GM19397 (cell line): ENCODE measurements around the gene DRAP1.
"Not testable (repeated sequence)": the region's sequence is repeated elsewhere in the genome, so short reads cannot be mapped to it uniquely, and the experiment has no call there.

Experiments used
- ATAC-seq: cut with Tn5 transposase; IDR thresholded peaks from one replicate; pipeline ENCODE4 v1.9.1; 2021; ENCODE audit warnings: mild to moderate bottlenecking, moderate library complexity; ENCODE audit not compliant: unreplicated experiment

Gene DRAP1

GRCh38 chr11:65885808-65886536, 33.3 kb upstream of the DRAP1 start:
- ATAC-seq, result no peak

- no peak for ATAC-seq
Measured at GRCh38 chr11:65886826-65887722, 32.2 kb upstream of the DRAP1 start.

GRCh38 chr11:65887723-65888162, 31.5 kb upstream of the DRAP1 start:
- no peak for ATAC-seq

GRCh38 chr11:65888163-65888814, 30.9 kb upstream of the DRAP1 start, which contains the start of gene FIBP:
Gene FIBP, minus strand, starts transcription at chr11:65888471. Its CDS starts 53 bp downstream, at chr11:65888418.
- peak; percentile 55 for ATAC-seq

GRCh38 chr11:65890324-65891218, 28.7 kb upstream of the DRAP1 start, which contains the start of gene CCDC85B:
Gene CCDC85B, plus strand, starts transcription at chr11:65890673. Its CDS starts 111 bp downstream, at chr11:65890784.
- peak; percentile 47 for ATAC-seq

- ATAC-seq, result no peak
Measured at GRCh38 chr11:65891219-65892136, 27.7 kb upstream of the DRAP1 start.

GRCh38 chr11:65892137-65892540, 27.1 kb upstream of the DRAP1 start:
- not testable (repeated sequence) for ATAC-seq

- ATAC-seq, result no peak
Measured at GRCh38 chr11:65892661-65893317, 26.4 kb upstream of the DRAP1 start.

- no peak for ATAC-seq
Measured at GRCh38 chr11:65894034-65894591, 25.1 kb upstream of the DRAP1 start.

- no peak for ATAC-seq
Measured at GRCh38 chr11:65895482-65895981, 23.7 kb upstream of the DRAP1 start.

- ATAC-seq, result no peak
Measured at GRCh38 chr11:65896034-65896999, 22.9 kb upstream of the DRAP1 start.

GRCh38 chr11:65897020-65897471, 22.2 kb upstream of the DRAP1 start:
- ATAC-seq, result no peak

GRCh38 chr11:65898656-65899355, 20.4 kb upstream of the DRAP1 start:
- no peak for ATAC-seq

- no peak for ATAC-seq
Measured at GRCh38 chr11:65899356-65900124, 19.7 kb upstream of the DRAP1 start.

- ATAC-seq, result peak; percentile 70
Measured at GRCh38 chr11:65900125-65900898, 18.9 kb upstream of the DRAP1 start, which contains the start of gene FOSL1. Gene FOSL1, minus strand, starts transcription at chr11:65900388. Its CDS starts 49 bp downstream, at chr11:65900339.
